ENCODE measurements around the gene SYNRG.

DNA sequence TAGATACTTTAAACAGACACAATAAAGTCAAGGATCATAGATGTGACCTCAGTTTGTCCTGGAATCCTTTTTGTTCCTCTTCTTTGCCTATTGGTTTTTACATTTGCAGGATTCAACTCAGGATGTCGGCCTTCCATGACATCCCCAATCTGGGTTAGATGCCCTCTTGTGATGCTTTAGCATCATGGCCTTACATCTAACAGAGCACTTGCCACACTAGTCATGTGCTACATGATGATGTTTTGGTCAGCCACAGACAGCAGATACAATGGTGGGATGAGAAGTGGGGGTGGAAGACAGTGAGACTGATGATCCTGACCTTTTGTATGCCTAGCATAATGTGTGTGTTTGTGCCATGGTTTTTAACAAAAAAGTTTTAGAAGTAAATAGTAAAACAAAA, 1.8 kb upstream of the SYNRG start:
- TF ChIP-seq, protein P1, sequence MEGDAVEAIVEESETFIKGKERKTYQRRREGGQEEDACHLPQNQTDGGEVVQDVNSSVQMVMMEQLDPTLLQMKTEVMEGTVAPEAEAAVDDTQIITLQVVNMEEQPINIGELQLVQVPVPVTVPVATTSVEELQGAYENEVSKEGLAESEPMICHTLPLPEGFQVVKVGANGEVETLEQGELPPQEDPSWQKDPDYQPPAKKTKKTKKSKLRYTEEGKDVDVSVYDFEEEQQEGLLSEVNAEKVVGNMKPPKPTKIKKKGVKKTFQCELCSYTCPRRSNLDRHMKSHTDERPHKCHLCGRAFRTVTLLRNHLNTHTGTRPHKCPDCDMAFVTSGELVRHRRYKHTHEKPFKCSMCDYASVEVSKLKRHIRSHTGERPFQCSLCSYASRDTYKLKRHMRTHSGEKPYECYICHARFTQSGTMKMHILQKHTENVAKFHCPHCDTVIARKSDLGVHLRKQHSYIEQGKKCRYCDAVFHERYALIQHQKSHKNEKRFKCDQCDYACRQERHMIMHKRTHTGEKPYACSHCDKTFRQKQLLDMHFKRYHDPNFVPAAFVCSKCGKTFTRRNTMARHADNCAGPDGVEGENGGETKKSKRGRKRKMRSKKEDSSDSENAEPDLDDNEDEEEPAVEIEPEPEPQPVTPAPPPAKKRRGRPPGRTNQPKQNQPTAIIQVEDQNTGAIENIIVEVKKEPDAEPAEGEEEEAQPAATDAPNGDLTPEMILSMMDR (IDR thresholded peaks at IDR 0.05) = no peak
- no peak for TF ChIP-seq YY1 (IDR thresholded peaks at IDR 0.05; ENCODE audit: low read depth)
- TF ChIP-seq, protein P2, sequence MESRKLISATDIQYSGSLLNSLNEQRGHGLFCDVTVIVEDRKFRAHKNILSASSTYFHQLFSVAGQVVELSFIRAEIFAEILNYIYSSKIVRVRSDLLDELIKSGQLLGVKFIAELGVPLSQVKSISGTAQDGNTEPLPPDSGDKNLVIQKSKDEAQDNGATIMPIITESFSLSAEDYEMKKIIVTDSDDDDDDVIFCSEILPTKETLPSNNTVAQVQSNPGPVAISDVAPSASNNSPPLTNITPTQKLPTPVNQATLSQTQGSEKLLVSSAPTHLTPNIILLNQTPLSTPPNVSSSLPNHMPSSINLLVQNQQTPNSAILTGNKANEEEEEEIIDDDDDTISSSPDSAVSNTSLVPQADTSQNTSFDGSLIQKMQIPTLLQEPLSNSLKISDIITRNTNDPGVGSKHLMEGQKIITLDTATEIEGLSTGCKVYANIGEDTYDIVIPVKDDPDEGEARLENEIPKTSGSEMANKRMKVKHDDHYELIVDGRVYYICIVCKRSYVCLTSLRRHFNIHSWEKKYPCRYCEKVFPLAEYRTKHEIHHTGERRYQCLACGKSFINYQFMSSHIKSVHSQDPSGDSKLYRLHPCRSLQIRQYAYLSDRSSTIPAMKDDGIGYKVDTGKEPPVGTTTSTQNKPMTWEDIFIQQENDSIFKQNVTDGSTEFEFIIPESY (IDR thresholded peaks at IDR 0.05; ENCODE audit: borderline replicate concordance, low read depth) = no peak

Data from SK-N-SH (cell line).